GM19025 (cell line): ENCODE data around the gene NPIPA8.
"Not testable (repeated sequence)": the region's sequence is repeated elsewhere in the genome, so short reads cannot be mapped to it uniquely, and the experiment has no call there.

Experiments used
- ATAC-seq: cut with Tn5 transposase; IDR thresholded peaks from one replicate; pipeline ENCODE4 v1.9.1; 2021; ENCODE audit warnings: mild to moderate bottlenecking, low read depth, moderate library complexity; ENCODE audit not compliant: unreplicated experiment

Gene NPIPA8

GRCh38 chr16:18286342-18286741 is 50.2 kb downstream of the NPIPA8 start:
- not testable (repeated sequence) for ATAC-seq

GRCh38 chr16:18280319-18280718 is 56.2 kb downstream of the NPIPA8 start:
- ATAC-seq = not testable (repeated sequence)

- ATAC-seq = not testable (repeated sequence)
Measured at GRCh38 chr16:18276756-18277155, 59.8 kb downstream of the NPIPA8 start.

GRCh38 chr16:18270171-18270570 is 66.4 kb downstream of the NPIPA8 start:
- ATAC-seq = not testable (repeated sequence)
